Thyroid gland (tissue), 4 donors: ENCODE data around the gene ST7L.

Experiments
- POLR2A ChIP-seq, 2 donors: fragments of 450-650 bp; IDR thresholded peaks; one replicate each; pipeline ENCODE4 v1.6.1; 2017; ENCODE audit warnings: antibody characterized with exemption in 2 of 2, mild to moderate bottlenecking in 2 of 2, moderate library complexity in 1 of 2
- TF ChIP-seq, protein P1 (sequence below), 6 experiments: fragments of 200-600 bp in 3 of 6; fragments of 450-650 bp in 3 of 6; sonication (generic) in 3 of 6; IDR thresholded peaks; one replicate each; pipeline ENCODE4 v1.5.1; 2016 to 2019; ENCODE audit warnings: antibody characterized with exemption in 6 of 6, mild to moderate bottlenecking in 2 of 6, inconsistent platforms in 1 of 6, moderate library complexity in 1 of 6

DNA sequence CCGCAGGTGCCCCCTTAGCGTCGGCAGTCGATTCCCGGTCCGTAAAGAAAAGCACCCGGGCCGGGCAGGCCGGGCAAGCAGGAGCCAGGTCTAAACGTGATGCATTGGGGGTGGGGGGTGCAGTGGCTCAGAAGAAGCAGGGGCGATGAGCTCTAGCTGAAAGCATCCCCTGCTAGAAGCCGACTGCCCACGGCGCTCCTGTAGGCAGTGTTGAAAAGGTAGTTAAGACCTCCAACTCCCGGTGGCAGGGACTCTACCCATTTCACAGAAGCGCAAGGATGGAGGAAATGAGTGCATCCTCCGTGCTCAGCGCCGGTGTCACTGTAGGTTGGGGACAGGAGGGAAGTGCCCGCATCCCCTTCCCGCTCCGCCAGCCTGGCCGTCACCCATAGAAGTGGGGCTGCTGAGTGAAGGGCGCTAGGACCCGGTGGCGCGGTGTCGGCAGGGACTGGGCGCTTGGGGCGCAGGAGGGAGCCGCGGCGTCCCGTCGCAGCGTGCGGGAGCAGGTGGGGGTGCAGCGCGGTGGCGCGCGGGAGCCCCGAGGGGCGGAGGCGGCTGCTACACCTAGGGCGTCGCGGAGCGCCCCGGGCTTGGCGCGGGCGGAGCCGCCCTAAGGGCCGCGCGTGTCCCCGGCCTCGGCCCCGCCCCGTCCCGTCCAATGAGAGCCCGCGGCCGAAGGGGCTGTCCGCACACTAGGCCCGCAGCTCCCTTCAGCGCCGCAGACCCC is 110.5 kb downstream of the ST7L start, which contains the start of gene WNT2B:
- TF ChIP-seq, protein P1, sequence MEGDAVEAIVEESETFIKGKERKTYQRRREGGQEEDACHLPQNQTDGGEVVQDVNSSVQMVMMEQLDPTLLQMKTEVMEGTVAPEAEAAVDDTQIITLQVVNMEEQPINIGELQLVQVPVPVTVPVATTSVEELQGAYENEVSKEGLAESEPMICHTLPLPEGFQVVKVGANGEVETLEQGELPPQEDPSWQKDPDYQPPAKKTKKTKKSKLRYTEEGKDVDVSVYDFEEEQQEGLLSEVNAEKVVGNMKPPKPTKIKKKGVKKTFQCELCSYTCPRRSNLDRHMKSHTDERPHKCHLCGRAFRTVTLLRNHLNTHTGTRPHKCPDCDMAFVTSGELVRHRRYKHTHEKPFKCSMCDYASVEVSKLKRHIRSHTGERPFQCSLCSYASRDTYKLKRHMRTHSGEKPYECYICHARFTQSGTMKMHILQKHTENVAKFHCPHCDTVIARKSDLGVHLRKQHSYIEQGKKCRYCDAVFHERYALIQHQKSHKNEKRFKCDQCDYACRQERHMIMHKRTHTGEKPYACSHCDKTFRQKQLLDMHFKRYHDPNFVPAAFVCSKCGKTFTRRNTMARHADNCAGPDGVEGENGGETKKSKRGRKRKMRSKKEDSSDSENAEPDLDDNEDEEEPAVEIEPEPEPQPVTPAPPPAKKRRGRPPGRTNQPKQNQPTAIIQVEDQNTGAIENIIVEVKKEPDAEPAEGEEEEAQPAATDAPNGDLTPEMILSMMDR (IDR thresholded peaks at IDR 0.05): no peak
- no peak for TF ChIP-seq POLR2A (IDR thresholded peaks at IDR 0.05)
